MCF 10A (cell line): ENCODE data around the gene ELL. TPM values are rescaled to one million over a fixed set of nuclear protein-coding genes. Genes with fewer than 3 reads are reported as not detected.
A peak's percentile ranks its signal among the peaks of the same experiment; 100 is the strongest.

Experiments used
- BruUV-seq: library from RNA; stranded (reverse); fragments of 400-500 nt; replicated peaks from 2 replicates; lab custom pipeline; 2021; lab: Mats Ljungman, UMichigan
- CTCF ChIA-PET: fragments of 300-600 bp; sonication (Branson Sonifier 250); formaldehyde crosslinking; extraction: SDS; loops from one replicate; lab custom pipeline; 2021; ENCODE audit warnings: antibody characterized with exemption, inconsistent platforms; lab: Yijun Ruan, JAX
- POLR2A ChIA-PET: fragments of 300-600, 350-650 bp; sonication (Branson Sonifier 250); formaldehyde crosslinking; extraction: SDS; loops from one replicate; lab custom pipeline; 2020; ENCODE audit warnings: antibody characterized with exemption, inconsistent platforms; lab: Yijun Ruan, JAX
- DNase-seq: peaks from one replicate; pipeline ENCODE4 v3.0.0-alpha.2; 2018; ENCODE audit not compliant: unreplicated experiment
- H3K27ac Mint-ChIP-seq: one replicate; pipeline ENCODE4 v1.8.0; 2022; ENCODE audit warnings: mild to moderate bottlenecking, low read depth, mixed read lengths; ENCODE audit not compliant: unreplicated experiment
- H3K27me3 Mint-ChIP-seq: one replicate; pipeline ENCODE4 v1.8.0; 2022; ENCODE audit warnings: mixed read lengths; ENCODE audit not compliant: insufficient read depth, unreplicated experiment
- H3K36me3 Mint-ChIP-seq: one replicate; pipeline ENCODE4 v1.8.0; 2022; ENCODE audit warnings: mild to moderate bottlenecking, moderate library complexity, mixed read lengths; ENCODE audit not compliant: insufficient read depth, unreplicated experiment
- H3K4me1 Mint-ChIP-seq: one replicate; pipeline ENCODE4 v1.8.0; 2022; ENCODE audit warnings: mixed read lengths; ENCODE audit not compliant: insufficient read depth, unreplicated experiment
- H3K4me3 Mint-ChIP-seq: one replicate; pipeline ENCODE4 v1.8.0; 2022; ENCODE audit warnings: mild to moderate bottlenecking, moderate library complexity, mixed read lengths; ENCODE audit not compliant: unreplicated experiment
- H3K9me3 Mint-ChIP-seq: one replicate; pipeline ENCODE4 v1.8.0; 2022; ENCODE audit warnings: mixed read lengths; ENCODE audit not compliant: unreplicated experiment
- intact Hi-C: fragments of 100-400 bp; cut with micrococcal nuclease; formaldehyde crosslinking; loops from 2 replicates; pipeline ENCODE4 v1.14.1; 2022
- total RNA-seq: library from RNA; stranded (reverse); gene quantifications from 2 replicates; pipeline ENCODE4 v1.2.3, GENCODE V29; 2022
- TF ChIP-seq, protein P1 (sequence below): fragments of 200-600 bp; IDR thresholded peaks from one replicate; pipeline ENCODE4 v1.8.0; 2022; ENCODE audit warnings: antibody characterized with exemption, mild to moderate bottlenecking; ENCODE audit not compliant: unreplicated experiment

The ELL gene
- total RNA-seq, 1 experiment from 2014 or later, result 22.4 TPM

DNA sequence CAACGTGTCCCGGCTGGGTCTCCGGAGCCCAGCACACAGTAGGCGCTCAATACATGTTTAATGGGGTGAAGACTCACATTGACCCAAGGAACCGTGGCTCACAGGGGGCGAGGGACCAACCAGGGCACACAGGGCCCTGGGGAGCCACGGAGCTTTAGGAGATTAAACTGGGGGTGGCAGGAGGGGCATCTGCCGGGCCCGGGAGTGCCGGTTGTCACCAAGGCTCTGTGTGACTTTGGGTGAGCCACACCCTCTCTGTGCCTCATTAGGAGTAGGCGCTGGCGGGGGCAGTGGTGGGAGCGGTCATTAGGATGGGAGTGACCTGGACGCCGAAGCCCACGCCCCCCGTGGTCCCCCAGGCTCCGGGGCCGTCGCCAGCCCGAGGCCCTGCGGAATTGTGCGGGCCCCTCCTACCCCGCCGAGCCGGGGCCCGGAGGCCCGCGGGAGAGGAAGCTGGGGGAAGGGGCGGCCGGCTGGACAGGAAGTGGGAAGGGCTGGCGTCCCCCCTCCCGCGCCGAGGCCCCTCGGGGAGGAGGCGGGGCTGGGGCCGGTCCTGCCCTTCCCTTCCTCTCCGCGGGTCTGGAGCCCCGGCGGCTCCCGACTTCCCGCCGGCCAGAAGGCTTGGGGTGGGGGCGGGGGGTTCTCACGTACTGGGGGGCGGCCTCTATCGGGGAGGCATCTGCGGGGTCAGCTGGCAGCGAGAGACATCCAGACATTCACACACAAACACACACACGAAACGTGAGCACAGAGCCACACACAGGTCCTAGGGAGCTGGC, 104.4 kb downstream of the ELL start:
- CTCF ChIA-PET, result interaction anchor here (0.6 to 2.0 kb wide), 8 partner anchors 20 to 185 kb away, joined by 3 to 8 read pairs (median 3); no protein-coding TSS in a partner anchor
- no TSS peak for BruUV-seq
- peaks cover 7% of the 10 kb centered on the region for H3K36me3 Mint-ChIP-seq

DNA sequence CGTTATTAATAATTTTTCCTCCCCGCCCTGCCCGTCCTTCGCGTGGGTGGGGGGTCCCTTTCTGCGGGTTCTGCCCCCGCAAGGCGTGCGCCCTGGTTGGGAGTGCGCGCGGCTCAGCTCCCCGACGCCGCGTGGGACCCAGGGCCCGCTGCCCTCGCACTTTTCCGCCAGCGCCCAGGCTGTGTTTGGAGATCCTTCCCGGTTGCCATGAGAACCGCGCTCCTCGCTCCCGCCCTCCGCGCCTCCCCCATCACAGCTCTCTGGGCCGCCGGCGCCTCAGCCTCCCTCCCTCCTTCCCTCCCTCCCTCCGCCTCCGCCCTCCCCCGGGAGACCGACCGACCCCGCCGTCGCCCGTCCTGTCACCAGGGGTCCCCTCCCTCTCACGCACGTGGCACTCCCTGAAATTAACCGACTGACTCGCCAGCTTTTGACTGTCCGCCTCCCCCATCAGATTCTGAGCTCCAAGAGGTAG, 105.1 kb downstream of the ELL start:
- no peaks in the 10 kb centered on the region for H3K27me3 Mint-ChIP-seq
- intact Hi-C loops, result no loop called here
- peak overlapping the region; percentile 77 for H3K4me3 Mint-ChIP-seq
- DNase-seq, result no peak
- POLR2A ChIA-PET, result no interaction called here
- CTCF ChIA-PET, result interaction anchor here (0.6 to 2.0 kb wide), 7 partner anchors 28 to 139 kb away, joined by 3 to 8 read pairs (median 3); partner anchors contain the start of gene GDF15
- no peaks in the 10 kb centered on the region for H3K9me3 Mint-ChIP-seq
- TF ChIP-seq, protein P1, sequence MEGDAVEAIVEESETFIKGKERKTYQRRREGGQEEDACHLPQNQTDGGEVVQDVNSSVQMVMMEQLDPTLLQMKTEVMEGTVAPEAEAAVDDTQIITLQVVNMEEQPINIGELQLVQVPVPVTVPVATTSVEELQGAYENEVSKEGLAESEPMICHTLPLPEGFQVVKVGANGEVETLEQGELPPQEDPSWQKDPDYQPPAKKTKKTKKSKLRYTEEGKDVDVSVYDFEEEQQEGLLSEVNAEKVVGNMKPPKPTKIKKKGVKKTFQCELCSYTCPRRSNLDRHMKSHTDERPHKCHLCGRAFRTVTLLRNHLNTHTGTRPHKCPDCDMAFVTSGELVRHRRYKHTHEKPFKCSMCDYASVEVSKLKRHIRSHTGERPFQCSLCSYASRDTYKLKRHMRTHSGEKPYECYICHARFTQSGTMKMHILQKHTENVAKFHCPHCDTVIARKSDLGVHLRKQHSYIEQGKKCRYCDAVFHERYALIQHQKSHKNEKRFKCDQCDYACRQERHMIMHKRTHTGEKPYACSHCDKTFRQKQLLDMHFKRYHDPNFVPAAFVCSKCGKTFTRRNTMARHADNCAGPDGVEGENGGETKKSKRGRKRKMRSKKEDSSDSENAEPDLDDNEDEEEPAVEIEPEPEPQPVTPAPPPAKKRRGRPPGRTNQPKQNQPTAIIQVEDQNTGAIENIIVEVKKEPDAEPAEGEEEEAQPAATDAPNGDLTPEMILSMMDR, result no peak
- peaks cover 20% of the 10 kb centered on the region for H3K4me1 Mint-ChIP-seq
- peaks cover 7% of the 10 kb centered on the region for H3K36me3 Mint-ChIP-seq
- BruUV-seq, result no TSS peak
- H3K27ac Mint-ChIP-seq, result peak overlapping the region; percentile 57

More for the DNA sequence above, 104.4 kb downstream of the ELL start:
- peak; percentile 43 for DNase-seq
- TF ChIP-seq, protein P1, result no peak
- peak overlapping the region; percentile 57 for H3K27ac Mint-ChIP-seq
- peaks cover 21% of the 10 kb centered on the region for H3K4me1 Mint-ChIP-seq
- intact Hi-C loops, result no loop called here
- no peaks in the 10 kb centered on the region for H3K27me3 Mint-ChIP-seq
- POLR2A ChIA-PET, result interaction anchor here (1.7 to 2.0 kb wide), 2 partner anchors 32 to 137 kb away, joined by 6 to 24 read pairs; partner anchors contain the start of genes GDF15 and JUND
- peak overlapping the region; percentile 77 for H3K4me3 Mint-ChIP-seq
- no peaks in the 10 kb centered on the region for H3K9me3 Mint-ChIP-seq

DNA sequence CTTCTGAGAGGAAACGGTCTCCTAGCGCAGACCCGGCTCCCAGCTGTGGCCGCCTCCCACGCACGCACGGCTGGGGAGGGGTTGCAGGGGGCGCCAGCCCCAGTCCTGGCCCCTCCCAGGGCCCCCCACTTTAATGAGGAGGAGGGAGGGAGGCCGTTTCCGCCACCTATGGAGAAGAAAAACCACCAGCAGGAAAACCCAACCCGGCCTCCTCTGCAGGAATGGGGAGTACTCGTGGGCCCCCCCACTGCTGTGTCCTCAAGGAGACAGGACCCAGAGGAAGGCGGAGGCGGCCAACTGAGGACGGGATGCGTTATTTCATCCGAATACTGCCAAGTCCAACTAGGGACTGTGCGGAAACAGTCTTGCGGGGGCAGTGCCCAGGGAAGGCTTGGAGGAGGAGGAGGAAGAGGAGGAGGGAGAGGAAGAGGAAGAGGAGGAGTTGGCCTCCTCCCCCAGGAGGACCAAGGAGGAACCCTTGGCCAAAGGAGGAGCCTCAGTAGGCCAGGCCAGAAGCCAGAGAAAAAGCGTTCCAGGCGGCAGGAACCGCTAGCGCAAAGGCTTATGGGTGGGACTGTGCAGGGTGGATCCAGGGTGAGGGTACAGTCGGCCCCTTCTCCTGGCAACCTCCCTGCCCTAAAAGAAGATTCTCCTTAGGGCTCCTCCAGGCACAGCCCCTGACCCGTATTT, 106.5 kb downstream of the ELL start:
- Mint-ChIP-seq H3K27me3 (no peaks in the 10 kb centered on the region), H3K4me3 (peak overlapping the region; percentile 41), H3K27ac (no peak overlapping the region), H3K4me1 (peaks cover 13% of the 10 kb centered on the region), H3K9me3 (no peaks in the 10 kb centered on the region), H3K36me3 (peaks cover 3% of the 10 kb centered on the region)
- ChIA-PET CTCF (interaction anchor here (0.7 to 6.7 kb wide), 5 partner anchors 16 to 87 kb away, joined by 3 to 118 read pairs (median 24); partner anchors contain the start of gene GDF15), POLR2A (interaction anchor here (0.7 kb wide), 2 partner anchors 38 to 134 kb away, joined by 3 to 4 read pairs; partner anchors contain the start of gene JUND)
- TF ChIP-seq, protein P1, result no peak
- no TSS peak for BruUV-seq
- intact Hi-C loops, result no loop called here
- DNase-seq, result no peak
